A549 (cell line): ENCODE results near the gene NTM.

Experiments
- BCL3 ChIP-seq: fragments of >200 bp; sonication (Bioruptor Twin); formaldehyde crosslinking; IDR thresholded peaks from 3 replicates; pipeline ENCODE4 v1.6.1; 2016
- CTCF ChIP-seq: fragments of >200 bp; sonication (Bioruptor Twin); formaldehyde crosslinking; IDR thresholded peaks from 3 replicates; pipeline ENCODE4 v1.5.1; 2016
- EHMT2 ChIP-seq: fragments of 200-600 bp; sonication (generic); IDR thresholded peaks from 2 replicates; pipeline ENCODE4 v1.6.1; 2016; ENCODE audit warnings: antibody characterized with exemption, low read depth, mild to moderate bottlenecking, moderate library complexity
- EP300 ChIP-seq, 2 experiments: fragments of >200 bp; sonication (Bioruptor Twin); formaldehyde crosslinking; IDR thresholded peaks; 2 replicates in 1 of 2; 3 replicates in 1 of 2; pipeline ENCODE4 v1.6.1; 2016 to 2017
- ESRRA ChIP-seq: fragments of 150-350 bp; IDR thresholded peaks from 2 replicates; pipeline ENCODE4 v1.6.1; 2014; ENCODE audit warnings: mild to moderate bottlenecking, low read length, borderline replicate concordance
- GATA3 ChIP-seq: IDR thresholded peaks from 2 replicates; pipeline ENCODE4 v1.6.1; 2012; ENCODE audit warnings: borderline replicate concordance
- KDM5A ChIP-seq: fragments of 200-600 bp; sonication (generic); IDR thresholded peaks from 2 replicates; pipeline ENCODE4 v1.6.1; 2016; ENCODE audit warnings: antibody characterized with exemption, mild to moderate bottlenecking
- MAX ChIP-seq: IDR thresholded peaks from 2 replicates; pipeline ENCODE4 v1.6.1; 2012
- PBX3 ChIP-seq: IDR thresholded peaks from 2 replicates; pipeline ENCODE4 v1.6.1; 2012
- POLR2A ChIP-seq: IDR thresholded peaks from 2 replicates; pipeline ENCODE4 v1.6.1; 2012; ENCODE audit warnings: mild to moderate bottlenecking, low read length
- RCOR1 ChIP-seq: fragments of 150-350 bp; IDR thresholded peaks from 2 replicates; pipeline ENCODE4 v1.6.1; 2014; ENCODE audit warnings: antibody characterized with exemption, low read length, low read depth
- REST ChIP-seq: fragments of 200-600 bp; sonication (generic); IDR thresholded peaks from 2 replicates; pipeline ENCODE4 v1.6.1; 2016; ENCODE audit warnings: antibody characterized with exemption, mild to moderate bottlenecking, moderate library complexity
- RFX5 ChIP-seq: fragments of 450-650 bp; IDR thresholded peaks from 2 replicates; pipeline ENCODE4 v1.7.1; 2014; ENCODE audit warnings: antibody characterized with exemption, mild to moderate bottlenecking, moderate library complexity
- USF2 ChIP-seq: fragments of 450-650 bp; IDR thresholded peaks from 2 replicates; pipeline ENCODE4 v1.6.1; 2014; ENCODE audit warnings: antibody characterized with exemption

- TF ChIP-seq EP300 (IDR thresholded peaks at IDR 0.05) (no peak), CTCF (no peak), REST (no peak), ESRRA (no peak), USF2 (no peak), MAX (no peak), POLR2A (no peak), EHMT2 (no peak), RFX5 (no peak), BCL3 (no peak), KDM5A (no peak), RCOR1 (no peak), PBX3 (no peak), GATA3 (no peak)
Measured at GRCh38 chr11:131373095-131373725, 2.8 kb downstream of the NTM start.
